Activated naive CD8-positive, alpha-beta T cell (primary cell): ENCODE measurements around the gene NHERF2.
A peak's percentile ranks its signal among the peaks of the same experiment; 100 is the strongest.
"Not testable (repeated sequence)": the region's sequence is repeated elsewhere in the genome, so short reads cannot be mapped to it uniquely, and the experiment has no call there.

Source experiments
- H3K27ac Mint-ChIP-seq: one replicate; pipeline ENCODE4 v1.8.0; 2021; ENCODE audit warnings: mixed read lengths
- H3K27me3 Mint-ChIP-seq: one replicate; pipeline ENCODE4 v1.8.0; 2021; ENCODE audit warnings: mixed read lengths
- H3K36me3 Mint-ChIP-seq: one replicate; pipeline ENCODE4 v1.8.0; 2021; ENCODE audit warnings: mixed read lengths
- H3K4me1 Mint-ChIP-seq: one replicate; pipeline ENCODE4 v1.8.0; 2021; ENCODE audit warnings: low read depth, mixed read lengths
- H3K4me3 Mint-ChIP-seq: one replicate; pipeline ENCODE4 v1.8.0; 2021; ENCODE audit warnings: mild to moderate bottlenecking, mixed read lengths
- H3K9me3 Mint-ChIP-seq: one replicate; pipeline ENCODE4 v1.8.0; 2021; ENCODE audit warnings: low read depth, mixed read lengths

NHERF2 gene

GRCh38 chr16:2025251-2025650 is 1.5 kb upstream of the NHERF2 start:
- Mint-ChIP-seq H3K27me3 (peaks cover 4% of the 10 kb centered on the region), H3K27ac (no peak overlapping the region), H3K4me3 (no peak overlapping the region), H3K36me3 (no peaks in the 10 kb centered on the region), H3K9me3 (no peaks in the 10 kb centered on the region), H3K4me1 (peaks cover 22% of the 10 kb centered on the region)

DNA sequence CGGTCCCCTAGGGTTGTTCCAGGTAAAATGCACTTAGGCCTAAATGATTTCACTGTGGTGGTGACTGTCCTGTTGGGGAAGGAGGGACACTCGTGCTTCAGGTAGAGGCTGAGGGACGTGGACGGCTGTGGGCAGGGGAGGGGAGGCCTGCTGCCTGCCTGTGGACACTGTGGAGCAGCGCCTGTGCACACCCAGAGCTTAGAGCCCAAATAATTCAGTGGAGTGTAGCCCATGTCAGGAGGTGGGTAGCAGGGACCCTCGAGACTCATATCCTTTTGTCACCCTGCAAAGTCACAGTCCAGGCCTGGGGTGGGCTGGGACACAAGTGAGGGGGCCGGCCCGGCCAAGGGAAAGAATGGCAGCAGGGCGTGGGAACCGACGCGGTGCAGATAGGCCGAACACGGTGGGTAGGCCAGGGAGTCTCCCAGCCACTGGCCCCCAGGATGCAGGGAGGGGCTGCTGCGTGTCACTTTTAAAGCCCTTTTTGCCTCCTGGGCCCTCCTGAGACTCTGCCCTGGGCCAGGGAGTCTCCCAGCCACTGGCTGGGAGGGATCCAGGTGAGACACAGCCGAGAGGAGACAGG is 733 bp upstream of the NHERF2 start:
- Mint-ChIP-seq H3K36me3 (no peaks in the 10 kb centered on the region), H3K4me1 (peaks cover 19% of the 10 kb centered on the region), H3K9me3 (no peaks in the 10 kb centered on the region), H3K27ac (no peak overlapping the region), H3K27me3 (peaks cover 4% of the 10 kb centered on the region), H3K4me3 (peak overlapping the region; percentile 44)

DNA sequence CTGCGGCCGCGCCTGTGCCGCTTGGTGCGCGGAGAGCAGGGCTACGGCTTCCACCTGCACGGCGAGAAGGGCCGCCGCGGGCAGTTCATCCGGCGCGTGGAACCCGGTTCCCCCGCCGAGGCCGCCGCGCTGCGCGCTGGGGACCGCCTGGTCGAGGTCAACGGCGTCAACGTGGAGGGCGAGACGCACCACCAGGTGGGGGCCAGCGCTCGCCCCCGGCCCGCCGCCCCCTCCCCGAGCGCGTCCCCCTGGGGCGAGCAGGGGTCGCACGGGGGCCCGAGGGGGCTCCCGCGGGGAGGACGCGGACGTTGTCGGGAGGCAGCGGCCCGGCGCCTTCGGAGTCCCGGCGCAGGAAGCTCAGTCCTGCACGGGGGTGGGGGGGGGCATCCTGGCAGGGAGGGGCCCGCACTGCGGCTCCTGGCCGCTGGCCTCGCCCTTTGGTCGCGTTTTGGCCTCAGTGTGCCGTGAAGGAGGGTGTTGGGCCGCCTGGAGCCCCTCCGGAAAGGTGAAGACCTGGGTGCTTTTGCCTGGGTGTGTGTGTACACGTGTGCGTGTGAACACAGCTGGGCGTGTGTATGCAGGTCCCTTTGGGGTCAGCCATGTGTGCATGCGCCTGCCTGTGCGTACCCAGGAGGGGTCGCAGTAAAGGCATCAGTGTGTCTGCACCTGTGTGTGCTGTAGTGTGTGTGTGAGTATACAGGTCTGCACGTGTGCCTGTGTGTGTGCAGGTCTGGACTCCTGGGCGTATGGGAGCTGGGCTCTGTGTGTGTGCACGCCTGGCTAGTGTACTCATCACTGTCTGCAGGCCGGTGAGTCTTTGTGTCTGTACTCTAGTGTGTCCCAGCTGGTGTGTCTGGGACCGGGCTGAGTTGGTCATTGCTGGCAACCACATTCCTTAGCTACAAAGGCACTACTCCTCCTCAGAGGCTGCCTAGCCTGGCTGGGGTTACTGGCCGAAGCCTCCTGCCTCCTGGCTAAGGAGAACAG is 615 bp downstream of the NHERF2 start:
- no peak overlapping the region for H3K27ac Mint-ChIP-seq
- peak overlapping the region; percentile 78 for H3K4me3 Mint-ChIP-seq
- H3K36me3 Mint-ChIP-seq: no peaks in the 10 kb centered on the region
- peaks cover 2% of the 10 kb centered on the region for H3K27me3 Mint-ChIP-seq
- H3K9me3 Mint-ChIP-seq: no peaks in the 10 kb centered on the region
- H3K4me1 Mint-ChIP-seq: peaks cover 19% of the 10 kb centered on the region

DNA sequence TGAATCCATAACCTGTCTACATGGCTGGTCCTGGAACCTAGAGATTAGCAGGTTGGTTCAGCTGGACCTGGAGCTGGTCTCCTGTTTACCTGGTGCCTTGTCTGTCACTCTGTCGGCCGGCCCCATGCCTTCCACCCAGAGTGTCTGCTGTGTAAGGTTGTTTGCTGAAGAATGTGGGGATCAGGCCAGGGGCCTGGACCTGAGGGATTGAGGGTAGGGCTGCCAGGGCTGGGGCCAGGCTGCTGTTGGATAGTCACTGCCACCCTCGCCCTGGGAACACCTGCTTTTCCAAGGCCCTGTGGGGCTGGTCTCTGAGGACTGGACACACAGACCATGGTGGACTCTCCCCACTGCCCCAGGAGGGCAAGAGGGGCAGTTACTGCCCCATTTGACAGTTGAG is 1.4 kb downstream of the NHERF2 start:
- Mint-ChIP-seq H3K4me3 (peak overlapping the region; percentile 78), H3K27me3 (no peaks in the 10 kb centered on the region)

DNA sequence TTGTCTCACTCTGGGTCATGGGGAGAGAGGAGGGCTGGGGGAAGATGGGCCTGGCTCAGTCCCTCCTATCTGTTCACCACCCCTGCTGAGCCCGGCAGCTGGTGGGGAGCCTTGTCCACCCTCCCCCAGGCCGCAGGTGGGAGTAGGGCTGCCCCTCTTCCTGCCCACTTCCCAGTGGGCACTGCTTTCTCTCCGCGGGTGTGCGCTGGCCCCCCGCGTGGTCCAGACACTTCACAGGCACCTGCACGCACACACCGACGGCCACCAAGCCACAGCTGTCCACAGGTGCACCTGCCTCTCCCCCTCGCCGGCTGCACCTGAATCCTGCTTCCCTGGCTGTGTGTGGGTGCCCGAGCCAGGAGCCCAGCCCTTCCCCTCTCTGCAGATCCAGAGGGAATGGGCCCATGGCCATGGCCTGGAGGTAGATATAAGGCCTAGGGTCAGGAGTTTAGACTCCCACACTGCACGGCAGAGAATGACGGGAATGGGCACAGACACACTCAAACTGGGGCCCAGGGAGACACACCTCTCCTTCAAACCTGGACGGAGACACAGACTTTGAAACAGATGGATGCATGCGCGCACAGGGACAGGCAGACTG is 2.0 kb downstream of the NHERF2 start:
- Mint-ChIP-seq H3K36me3 (no peaks in the 10 kb centered on the region), H3K9me3 (no peaks in the 10 kb centered on the region), H3K4me3 (no peak overlapping the region), H3K27me3 (no peaks in the 10 kb centered on the region), H3K4me1 (peaks cover 12% of the 10 kb centered on the region), H3K27ac (no peak overlapping the region)

More for the DNA sequence above, 1.4 kb downstream of the NHERF2 start:
- Mint-ChIP-seq H3K9me3 (no peaks in the 10 kb centered on the region), H3K36me3 (no peaks in the 10 kb centered on the region), H3K27ac (no peak overlapping the region), H3K4me1 (peaks cover 12% of the 10 kb centered on the region)

GRCh38 chr16:2029350-2029749 is 2.6 kb downstream of the NHERF2 start:
- Mint-ChIP-seq H3K4me3 (no peak overlapping the region), H3K27me3 (no peaks in the 10 kb centered on the region), H3K4me1 (peaks cover 7% of the 10 kb centered on the region), H3K27ac (no peak overlapping the region), H3K9me3 (no peaks in the 10 kb centered on the region), H3K36me3 (no peaks in the 10 kb centered on the region)

DNA sequence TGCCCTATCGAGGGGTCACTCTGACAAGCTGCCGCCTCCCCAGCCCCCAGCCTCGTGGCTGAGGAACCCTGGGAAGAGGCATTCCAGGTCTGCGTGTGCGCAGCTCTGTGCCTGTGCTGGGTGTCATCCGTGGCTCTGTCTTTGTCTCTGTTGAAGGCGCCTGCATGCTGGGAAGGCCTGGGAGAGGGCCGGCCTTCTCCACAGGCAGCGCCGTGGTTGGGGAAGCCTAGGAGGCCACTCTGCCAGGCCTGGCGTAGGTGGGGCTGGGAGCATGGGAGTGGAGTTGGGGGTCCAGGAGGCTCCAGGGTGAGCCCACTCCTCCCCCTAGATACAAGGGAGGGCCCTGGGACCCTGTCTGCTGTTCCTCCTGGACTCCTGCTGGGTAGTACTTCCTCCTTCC is 3.3 kb downstream of the NHERF2 start:
- H3K27me3 Mint-ChIP-seq: no peaks in the 10 kb centered on the region

DNA sequence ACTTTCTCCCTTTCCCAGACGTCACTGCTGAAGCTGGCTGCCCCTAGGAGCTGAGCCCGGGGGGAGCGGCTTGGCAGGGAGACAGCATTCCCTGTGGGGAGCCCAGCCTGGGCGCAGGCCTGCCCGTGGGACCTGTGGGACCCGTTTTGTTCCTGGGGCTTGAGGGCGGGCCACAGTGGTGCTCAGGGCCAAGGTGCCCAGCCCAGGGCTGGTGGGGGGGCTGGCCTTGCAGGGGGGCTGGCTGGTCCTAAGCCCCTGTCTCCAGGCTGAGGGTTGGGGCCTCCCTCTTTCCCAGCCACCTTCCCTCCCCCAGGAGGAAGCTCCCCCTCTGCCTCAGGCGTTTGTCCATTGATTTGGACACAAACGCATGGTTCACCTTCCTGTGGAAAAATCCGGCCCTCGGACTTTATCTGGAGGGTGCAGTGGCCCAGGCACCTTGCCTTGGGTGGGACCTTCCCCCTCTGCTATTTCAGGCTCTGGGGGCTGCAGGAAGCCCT is 4.4 kb downstream of the NHERF2 start:
- no peaks in the 10 kb centered on the region for H3K36me3 Mint-ChIP-seq
- H3K4me1 Mint-ChIP-seq: peaks cover 4% of the 10 kb centered on the region
- H3K27me3 Mint-ChIP-seq: no peaks in the 10 kb centered on the region
- H3K27ac Mint-ChIP-seq: no peak overlapping the region
- H3K4me3 Mint-ChIP-seq: no peak overlapping the region
- H3K9me3 Mint-ChIP-seq: no peaks in the 10 kb centered on the region

More for the DNA sequence above, 3.3 kb downstream of the NHERF2 start:
- Mint-ChIP-seq H3K9me3 (no peaks in the 10 kb centered on the region), H3K4me3 (no peak overlapping the region), H3K4me1 (peaks cover 7% of the 10 kb centered on the region), H3K36me3 (no peaks in the 10 kb centered on the region), H3K27ac (no peak overlapping the region)

DNA sequence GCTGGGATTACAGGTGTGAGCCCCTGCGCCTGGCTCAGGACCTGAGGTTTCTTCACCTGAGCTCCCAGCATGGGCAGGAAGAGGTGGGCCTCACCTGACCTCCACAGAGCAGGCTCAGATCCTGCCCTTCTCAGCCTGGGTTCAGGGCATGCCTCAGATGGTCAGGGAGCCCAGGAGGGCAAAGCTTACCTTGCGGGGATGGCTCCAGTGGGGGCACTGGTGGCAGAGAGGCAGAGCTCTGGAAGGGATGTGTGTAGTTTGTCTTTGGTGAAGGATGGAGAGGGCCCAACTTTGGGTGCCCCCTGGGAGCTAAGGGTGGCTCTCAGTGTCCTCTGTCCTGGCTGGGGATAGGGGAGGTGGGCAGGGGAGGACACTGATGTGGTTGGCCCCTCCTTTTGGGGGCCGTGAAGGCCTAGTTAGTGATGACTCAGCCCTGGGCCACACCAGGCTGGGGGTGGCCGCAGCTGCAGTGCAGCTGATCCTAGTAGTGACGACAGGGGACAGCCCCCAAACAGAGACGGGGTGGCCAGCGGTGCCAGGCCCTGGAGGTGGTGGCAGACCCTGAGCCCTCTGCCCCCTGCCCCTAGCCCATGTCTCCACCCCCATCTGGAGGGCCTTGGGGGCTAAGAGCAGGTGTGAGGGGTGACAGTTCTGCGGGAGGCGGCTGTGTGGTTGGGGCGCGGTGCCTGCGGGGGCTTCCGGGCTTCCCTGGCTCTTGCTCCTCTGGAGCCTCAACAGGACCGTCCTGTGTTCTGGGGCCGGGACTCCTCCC is 5.8 kb downstream of the NHERF2 start:
- no peak overlapping the region for H3K4me3 Mint-ChIP-seq
- no peaks in the 10 kb centered on the region for H3K36me3 Mint-ChIP-seq
- H3K4me1 Mint-ChIP-seq: peaks cover 3% of the 10 kb centered on the region
- no peaks in the 10 kb centered on the region for H3K27me3 Mint-ChIP-seq
- H3K27ac Mint-ChIP-seq: no peak overlapping the region
- H3K9me3 Mint-ChIP-seq: no peaks in the 10 kb centered on the region

DNA sequence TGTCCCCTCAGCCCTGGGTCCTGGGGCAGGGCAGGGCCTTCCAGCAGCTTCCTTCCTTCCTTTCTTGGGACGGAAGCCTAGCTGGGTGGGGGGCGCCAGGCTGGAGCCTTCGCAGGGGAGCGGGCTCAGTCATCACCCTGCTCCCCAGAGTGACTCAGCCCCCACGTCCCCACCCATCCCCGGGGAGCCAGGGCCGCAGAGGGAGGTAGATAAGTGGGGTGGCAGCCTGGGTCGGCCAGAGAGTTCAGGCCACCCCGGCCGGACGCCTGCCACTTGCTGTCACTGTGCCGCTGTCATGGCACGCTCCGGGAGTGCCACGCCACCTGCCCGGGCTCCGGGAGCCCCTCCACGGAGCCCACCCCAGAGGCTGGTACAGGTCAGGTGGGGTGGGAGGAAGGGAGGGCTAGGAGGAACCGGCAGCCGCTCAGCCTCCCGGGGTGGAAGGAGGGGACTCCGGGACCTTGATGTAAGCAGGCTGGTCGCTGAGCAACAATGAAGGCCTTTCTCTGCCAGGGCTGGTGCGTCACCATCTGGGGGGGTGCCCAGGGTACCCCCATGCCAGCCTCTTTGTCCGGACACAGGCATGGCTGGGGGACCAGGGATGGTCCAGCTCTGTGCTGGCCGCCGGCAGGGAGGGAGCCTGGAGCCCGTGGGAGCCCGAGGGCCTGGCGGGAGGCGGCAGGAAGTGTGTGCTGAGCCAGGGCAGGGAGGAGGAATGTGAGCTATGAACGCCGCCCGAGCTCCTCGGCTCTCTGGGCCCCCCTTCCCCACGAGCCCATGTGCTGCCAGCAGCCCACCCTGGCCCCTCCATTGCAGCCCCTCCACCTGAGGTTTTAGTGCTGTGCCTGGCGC is 6.6 kb downstream of the NHERF2 start:
- no peaks in the 10 kb centered on the region for H3K4me1 Mint-ChIP-seq
- H3K36me3 Mint-ChIP-seq: no peaks in the 10 kb centered on the region
- H3K27ac Mint-ChIP-seq: no peak overlapping the region
- no peaks in the 10 kb centered on the region for H3K9me3 Mint-ChIP-seq
- H3K4me3 Mint-ChIP-seq: no peak overlapping the region
- H3K27me3 Mint-ChIP-seq: no peaks in the 10 kb centered on the region

DNA sequence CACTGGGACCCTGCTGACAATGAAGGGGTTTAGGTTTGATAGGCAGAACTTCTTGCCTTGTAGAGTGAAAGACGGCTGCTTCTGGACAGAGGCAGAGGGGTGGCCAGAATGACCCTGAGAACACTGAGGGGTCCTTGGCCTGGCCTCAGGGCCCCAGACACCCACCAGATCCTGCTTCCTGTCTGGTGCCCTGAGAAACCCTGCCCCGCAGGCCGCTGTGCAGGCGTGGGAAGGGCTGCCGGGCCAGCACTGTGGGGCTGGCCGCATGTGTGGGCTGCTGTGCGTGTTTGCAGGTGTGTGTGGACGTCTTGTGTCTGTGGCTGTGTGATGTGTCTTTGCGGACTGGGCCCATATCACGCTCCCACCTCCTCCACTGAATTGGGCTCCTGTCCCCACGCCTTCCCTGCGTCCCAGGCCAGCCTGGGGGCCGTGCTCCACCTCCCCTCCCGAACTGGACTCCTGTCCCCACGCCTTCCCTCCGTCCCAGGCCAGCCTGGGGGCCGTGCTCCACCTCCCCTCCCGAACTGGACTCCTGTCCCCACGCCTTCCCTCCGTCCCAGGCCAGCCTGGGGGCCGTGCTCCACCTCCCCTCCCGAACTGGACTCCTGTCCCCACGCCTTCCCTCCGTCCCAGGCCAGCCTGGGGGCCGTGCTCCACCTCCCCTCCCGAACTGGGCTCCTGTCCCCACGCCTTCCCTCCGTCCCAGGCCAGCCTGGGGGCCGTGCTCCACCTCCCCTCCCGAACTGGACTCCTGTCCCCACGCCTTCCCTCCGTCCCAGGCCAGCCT is 7.4 kb downstream of the NHERF2 start:
- H3K9me3 Mint-ChIP-seq, H3K27ac Mint-ChIP-seq, H3K4me3 Mint-ChIP-seq, H3K27me3 Mint-ChIP-seq, H3K36me3 Mint-ChIP-seq, H3K4me1 Mint-ChIP-seq: not testable (repeated sequence)

DNA sequence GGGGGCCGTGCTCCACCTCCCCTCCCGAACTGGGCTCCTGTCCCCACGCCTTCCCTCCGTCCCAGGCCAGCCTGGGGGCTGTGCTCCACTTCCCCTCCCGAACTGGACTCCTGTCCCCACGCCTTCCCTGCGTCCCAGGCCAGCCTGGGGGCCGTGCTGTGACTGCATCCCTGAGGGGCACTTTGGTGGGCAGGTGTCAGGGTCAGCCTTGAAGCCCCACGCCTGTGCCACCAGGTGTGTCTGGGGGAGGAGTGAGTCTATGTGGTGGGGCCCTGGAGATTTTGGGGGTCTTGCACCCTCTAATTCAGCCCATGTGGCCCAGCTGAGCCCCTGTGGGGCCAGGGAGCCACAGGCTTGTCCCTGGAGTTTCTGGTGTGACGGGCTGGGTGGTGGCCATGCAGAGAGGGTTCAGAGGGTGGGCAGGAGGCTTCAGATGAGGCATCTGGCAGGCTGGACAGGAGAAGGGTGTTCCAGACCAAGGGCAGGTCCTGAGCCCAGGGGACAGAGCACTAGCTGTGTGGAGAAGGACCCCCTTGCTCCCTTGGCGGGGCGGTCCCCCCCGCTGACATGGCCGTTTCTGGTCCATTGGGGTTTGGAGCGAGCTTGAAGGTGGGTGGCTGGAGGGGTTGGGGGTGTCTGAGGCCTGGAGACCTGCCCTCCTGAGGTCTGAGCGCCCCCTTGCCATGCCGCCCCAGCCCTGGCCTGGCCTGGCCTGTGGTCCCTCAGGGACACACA is 8.2 kb downstream of the NHERF2 start:
- Mint-ChIP-seq H3K36me3 (no peaks in the 10 kb centered on the region), H3K4me1 (no peaks in the 10 kb centered on the region), H3K27ac (no peak overlapping the region), H3K4me3 (no peak overlapping the region), H3K9me3 (no peaks in the 10 kb centered on the region), H3K27me3 (no peaks in the 10 kb centered on the region)
